Effector CD4-positive, alpha-beta T cell (primary cell): ENCODE results near the gene DGKI.

ENCODE experiments used
- DNase-seq: peaks from one replicate; pipeline ENCODE4 v3.0.0-alpha.2; 2020

Gene DGKI

DNA sequence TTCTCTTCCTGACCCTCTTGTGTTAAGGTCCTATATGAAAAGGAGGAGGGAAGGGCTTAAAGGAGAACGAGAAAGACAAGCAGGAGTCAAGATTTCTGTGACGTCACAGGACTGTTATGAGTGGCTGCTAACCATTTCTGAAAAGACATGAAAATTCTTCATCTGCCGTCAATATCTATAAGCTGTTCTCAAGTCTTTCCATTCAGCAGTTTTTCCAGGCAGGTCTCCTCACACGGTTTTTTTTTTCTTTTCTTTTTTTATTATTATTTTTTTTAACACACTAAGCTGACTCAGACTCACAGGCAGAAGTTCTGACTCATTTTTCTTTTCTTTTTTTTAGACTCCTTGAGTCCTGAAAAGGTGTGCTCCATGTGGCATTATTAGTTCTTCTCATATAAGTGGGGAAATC lies 72.0 kb downstream of the DGKI start:
- no peak for DNase-seq

DNA sequence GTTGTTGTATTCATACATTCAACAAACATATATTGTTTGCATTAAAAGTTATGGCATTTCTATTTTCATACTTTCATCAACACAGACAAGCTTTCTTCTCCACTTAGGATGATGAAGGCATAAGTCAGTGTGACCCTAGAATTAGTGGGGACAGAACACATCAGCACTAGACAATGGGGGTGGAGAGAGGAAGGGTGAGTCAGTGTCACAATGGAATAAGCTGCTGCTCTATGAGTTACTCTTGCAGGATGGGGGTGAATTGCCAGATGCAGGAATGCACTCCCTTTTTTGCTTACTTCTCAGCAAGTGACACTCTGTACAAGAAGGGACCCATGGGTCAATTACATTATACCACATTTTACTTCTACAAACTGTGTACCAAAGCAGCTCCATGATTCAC lies 74.0 kb downstream of the DGKI start:
- DNase-seq: no peak

DNA sequence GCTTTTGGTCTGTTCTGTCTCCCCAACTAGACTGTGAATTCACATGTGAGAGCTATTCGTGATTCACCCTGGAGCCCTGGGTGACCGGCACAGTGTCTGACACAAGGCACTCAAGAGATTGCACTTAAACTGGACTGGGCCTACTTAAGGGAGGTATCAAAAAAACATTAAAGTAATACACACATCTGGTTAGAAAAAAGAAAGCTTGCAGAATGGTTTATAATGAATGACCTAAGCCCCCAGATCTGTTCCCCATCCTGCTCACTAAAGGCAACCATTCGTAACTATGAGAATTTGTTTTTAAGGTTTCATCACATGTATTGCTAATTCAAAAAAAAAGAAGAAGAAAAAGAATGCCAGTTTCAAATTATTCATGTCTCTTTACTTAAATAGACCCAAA lies 74.5 kb downstream of the DGKI start:
- DNase-seq: no peak

DNA sequence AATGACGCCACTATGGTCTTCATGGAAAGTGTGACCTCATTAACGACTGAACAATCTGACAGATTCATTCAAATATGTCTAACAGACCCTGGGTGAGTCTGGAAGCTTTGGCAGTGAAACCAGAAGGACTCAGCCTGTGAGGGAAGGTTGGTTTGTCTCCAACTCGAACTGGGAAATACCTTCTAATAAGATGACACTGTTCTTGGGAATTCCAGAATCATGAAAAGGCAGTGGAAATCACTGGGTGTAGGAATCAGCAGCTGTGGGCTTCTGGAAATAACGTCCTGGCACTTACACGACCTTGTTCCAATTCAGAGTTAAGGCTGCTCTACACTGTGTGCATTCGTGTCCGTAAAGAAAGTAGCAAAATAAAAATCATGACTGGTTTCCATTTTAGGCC lies 75.1 kb downstream of the DGKI start:
- no peak for DNase-seq

DNA sequence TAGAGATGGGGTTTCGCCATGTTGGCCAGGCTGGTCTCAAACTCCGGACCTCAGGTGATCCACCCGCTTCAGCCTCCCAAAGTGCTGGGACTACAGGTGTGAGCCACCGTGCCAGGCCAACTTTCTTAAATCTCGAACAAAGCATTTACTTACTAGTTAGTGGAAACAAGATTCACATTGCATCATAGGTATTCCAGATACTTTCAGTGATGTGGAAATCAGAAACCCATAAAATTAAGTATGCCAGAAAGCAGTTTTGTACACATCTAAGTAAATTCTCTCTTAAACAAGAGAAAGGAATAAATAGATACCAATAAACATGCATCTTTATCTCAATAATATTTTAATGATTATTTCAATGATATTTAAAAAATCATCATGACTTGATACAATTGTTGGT lies 75.5 kb downstream of the DGKI start:
- no peak for DNase-seq

DNA sequence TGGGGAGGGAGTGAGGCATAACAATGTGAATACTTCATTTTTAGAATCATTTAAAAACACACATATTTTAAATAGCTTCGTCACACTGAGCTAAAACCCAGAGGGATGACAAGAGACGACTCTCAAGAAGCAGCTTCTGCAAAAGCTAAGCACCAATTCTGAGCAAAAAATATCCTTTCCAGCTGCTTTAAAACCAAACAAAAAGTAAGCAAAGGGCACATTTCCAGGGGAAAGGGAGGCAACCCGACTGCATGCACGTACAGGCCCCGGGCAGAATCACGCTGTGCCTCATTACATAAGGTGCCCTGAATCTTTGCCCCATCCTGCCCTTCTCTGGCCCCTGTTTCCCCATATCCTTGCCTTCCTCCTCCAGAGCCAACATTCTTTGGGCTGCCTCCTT lies 78.4 kb downstream of the DGKI start:
- DNase-seq: no peak

DNA sequence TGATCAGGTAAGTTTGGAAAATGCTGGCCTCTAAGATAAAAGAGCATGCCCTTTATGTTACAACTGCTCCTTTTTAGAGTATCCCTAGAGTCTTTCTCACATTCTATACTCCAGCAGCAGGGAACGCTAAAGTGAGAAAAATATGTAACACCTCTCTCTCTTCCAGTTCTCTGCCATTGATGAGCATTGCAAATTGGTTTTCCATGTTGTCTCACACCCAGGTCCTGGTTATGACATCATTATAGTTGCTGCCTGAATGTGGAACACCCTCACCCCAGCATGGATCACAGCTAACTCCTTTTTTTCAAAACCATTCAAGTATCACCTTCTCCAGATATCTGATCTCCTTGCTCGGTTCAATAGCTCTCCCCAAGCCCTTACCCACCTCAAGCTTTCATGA lies 84.4 kb downstream of the DGKI start:
- DNase-seq: no peak

DNA sequence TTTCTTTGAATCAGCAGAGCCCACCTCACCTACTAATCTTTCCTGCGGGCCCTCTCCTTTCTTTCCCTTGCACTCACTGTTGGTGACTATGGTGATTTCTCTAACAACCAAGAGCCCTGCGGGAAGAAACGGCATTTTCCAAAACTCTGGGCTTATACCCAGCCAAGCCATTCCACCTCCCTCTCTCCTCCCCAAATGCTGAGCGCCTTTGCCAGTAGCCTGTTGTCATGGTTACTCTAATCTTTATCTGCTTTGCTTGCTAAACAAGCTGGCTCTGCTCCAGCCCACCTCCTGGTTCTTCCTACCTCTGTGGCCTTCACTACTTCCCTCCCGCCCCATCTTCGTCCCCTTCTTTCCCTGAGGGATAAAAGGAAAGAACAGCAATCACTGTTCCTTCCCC lies 86.7 kb downstream of the DGKI start:
- no peak for DNase-seq

DNA sequence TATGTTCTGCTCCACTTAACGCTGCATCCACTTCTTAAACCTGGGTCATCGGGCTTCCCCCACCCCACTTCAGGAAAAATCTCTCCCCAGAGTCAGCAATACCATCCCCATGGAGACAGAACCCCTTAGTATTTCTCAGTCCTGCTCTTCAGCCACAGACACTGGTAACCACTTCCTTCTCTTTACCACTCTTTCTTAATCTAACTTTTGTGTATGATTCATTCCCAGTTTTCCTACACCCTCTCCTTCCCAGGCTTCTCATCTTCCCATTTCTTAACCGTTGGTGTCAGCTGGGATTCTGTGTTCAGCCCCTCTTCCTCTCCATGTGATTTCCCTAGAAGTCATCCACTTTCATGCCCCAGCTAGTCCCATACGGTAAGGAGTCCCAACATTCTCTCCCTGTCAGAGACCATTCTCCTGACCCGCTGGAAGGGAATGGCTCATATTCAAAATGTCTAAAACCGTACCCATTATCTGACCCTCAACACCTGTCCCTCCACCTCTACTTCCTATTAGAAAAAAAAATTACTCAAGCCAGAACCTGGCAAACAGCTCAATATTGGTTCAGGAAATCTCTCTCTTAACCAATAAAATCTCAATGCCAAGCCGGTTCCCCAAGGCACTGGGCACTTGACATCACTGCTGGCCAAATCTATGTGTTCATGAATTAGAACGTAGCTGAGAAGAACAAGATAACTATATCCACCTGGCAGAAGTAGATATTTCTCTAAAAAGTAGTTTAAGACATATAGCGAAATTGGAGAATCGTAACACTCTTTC lies 89.4 kb downstream of the DGKI start:
- DNase-seq: no peak

DNA sequence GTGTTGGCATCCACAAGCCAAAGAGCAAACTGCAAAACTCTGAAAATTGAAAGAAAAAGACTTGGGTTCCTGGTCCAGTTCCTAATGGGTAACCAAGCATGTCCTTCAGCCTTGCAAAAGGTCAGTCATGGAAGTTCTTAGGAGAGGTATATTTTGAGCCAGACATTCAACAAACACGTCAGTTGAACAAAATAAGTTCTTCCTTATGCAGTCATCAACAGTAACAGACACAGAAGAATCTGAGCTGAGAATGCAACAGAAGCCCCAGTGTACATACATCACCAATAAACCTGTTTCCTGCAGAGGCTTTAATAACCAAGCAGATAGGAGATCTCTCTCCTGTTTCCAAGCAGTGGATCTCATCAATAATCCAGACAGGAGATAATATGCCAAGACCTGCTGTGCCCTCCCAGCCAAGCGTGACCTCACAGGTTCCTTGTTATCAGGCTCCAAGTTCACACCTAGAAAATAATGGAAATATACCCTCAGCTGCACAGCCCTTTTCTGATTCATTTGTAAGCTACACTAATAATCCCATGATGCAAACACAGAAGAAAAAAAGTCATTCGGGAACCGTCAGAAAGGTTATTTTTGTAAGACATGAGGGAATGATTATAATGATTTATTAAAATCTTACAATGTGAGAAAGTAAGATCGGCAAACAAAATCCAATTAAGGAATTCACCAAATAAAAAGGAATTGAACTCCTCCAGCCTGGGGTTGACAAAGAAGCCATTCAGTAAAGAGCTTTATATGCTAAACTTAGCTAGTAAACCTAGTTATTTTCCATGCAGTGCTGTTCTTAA lies 90.7 kb downstream of the DGKI start:
- DNase-seq: no peak

DNA sequence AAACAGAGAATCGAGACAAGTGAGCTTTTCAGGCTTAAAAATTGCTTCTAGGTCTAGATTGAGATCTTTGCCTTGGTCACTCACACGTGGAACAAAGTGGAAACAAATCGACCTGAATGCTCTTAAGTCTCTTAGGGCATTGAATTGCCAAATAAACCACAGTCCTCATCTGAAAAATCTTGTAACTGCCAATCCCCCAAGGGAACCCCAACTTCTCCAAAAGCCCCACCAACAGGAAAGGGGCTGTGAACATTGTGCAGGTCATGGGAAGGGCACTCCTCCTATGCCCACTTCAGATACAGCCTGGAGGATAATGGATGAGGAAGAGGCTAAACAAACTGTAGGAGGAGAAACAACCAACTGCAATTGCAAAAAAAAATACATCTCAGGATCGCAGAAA lies 91.3 kb downstream of the DGKI start:
- no peak for DNase-seq

DNA sequence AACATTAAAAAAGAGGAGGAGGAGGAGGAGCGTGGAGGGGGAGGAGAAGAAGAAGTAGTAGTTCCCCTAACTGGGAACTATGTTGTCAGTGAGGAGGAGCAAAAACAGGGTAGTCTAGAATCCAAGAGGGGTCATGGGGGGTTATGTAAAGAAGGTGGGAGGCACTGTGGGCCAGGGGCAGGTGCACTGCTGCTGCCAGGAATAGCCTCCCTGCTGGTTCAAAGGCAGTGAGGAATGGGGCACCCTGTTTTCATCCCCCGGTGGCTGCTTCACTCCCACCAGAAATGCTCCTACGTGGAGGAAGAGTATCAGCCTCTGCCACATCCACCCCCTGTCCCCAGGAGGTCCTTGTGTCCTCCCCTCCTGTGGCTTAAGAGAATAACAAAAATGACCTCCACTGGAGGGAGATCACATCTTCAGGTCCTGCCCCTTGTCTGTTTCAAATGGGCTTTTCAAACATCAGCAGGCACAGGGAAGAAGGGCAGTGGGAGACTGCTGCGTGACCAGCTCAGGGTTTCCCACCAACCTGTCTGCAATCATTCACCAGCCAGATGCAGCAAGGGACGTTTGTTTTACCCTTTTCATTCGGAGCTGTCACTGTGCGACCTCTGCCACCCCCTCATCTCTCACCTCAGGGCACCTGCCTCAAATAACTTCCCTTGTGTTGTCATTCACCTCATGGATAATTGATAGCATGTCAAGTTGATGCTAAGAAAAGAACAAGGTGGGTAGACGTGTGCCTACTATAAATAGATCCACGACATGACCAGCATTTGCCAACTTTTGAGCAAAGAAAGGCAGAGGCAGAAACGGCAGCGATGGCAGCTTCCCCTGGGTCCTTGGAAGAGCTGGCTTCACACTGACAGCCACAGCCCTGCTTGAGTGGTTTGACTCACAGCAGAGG lies 92.6 kb downstream of the DGKI start:
- DNase-seq: no peak

DNA sequence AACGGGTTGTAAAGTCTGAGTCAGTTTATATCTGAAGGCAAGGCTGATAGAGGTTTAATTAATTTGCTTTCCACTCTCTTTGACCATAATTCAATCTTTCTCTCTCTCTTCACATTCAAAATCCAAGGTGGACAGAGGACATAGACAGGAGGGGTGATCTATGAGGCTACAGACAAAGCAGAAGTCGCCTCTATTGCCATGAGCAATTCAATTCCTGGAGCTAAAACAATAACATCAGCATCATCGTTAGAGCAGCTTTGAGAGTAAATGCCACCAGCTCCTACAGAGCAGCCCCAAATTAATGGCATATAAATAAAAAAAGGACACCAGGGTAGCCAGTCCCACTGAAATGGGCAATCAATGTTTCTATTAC lies 93.2 kb downstream of the DGKI start:
- DNase-seq: no peak

DNA sequence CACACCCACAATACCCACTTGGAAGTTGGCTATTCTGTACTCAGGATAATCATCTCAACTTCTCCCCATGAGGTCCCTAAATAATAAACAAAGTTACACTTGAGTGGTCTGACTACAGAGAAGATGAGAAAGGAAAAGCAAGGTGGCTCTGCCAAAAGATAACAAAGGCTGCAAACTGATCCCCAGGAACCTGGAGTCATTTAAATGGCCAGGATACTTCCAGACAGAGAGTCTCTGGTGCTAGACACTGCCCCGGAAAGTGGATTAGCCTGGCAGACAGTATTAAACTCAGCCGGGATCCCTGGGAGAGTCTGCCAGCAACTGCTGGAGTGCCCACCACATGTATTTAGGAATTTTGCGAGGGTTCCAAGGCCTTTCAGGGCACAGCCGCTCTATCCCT lies 93.7 kb downstream of the DGKI start:
- DNase-seq: no peak

DNA sequence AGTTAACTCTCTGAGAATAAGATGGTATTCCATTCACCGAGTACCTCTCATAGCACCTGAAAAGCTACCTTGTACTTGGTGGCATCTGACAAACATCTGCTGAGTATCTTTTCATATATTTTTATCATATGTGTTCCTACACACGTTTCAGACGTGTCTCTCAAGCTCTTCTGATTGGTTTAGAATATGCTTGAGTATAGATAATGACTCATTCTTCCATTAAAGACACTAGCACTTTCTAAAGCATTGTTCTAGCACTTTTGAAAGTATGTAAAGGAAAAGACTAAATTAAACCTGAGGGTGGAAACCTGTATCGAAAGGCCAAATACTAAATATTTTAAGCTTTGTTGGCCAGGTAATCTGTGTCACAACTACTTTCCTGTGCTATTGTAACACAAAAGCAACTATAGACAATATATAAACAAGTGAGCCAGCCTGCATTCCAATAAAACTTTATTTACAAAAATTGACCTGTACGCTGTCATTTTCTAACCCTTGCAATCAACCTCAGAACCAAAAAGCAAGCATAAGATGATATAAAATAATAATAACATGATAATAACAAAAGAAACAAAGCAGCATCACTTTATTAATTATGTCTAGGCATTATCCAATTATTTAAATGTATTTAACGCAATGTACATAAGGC lies 95.3 kb downstream of the DGKI start:
- no peak for DNase-seq

DNA sequence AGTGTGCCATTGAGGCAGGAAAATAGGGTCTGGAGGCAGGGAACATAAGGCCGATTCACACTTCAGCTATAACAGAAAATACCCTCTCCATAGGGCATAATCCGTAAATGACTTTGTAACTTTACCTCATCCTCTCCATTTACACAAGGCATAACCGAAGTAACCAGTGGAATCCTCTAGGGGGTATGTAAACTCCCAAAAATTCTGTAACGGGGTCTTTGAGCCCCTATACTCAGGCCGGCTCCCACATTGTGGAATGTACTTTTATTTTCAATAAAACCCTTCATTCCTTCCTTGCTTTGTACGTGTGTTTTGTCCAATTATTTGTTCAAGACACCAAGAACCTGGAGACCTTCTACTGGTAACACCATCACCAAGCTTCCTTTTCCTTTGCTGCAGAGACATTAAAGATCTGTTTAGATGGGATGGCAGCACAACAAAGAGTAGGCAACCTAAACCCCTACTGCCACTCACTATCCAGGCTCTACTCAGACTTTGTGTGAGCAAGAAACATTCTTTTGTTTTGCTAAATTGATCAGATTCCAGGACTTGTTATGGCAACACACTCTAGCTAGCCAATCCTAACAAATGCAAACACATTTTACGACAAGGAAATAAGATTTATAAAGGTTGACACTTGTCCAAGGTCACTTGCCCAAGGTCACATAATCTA lies 99.3 kb downstream of the DGKI start:
- DNase-seq: no peak

DNA sequence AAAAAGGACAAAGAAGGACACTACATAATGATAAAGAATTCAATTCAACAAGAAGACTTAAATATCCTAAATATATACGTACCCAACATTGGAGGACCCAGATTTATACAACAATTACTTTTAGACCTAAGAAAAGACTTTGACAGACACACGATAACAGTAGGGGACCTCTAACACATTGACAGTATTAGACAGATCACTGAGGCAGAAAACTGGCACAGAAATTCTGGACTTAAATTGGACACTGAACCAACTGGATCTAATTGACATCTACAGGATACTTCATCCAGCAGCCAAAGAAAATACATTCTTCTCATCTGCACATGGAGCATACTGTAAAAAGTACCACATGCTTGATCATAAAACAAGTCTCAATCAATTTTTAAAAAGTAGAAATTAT lies 103.8 kb downstream of the DGKI start:
- DNase-seq: no peak

DNA sequence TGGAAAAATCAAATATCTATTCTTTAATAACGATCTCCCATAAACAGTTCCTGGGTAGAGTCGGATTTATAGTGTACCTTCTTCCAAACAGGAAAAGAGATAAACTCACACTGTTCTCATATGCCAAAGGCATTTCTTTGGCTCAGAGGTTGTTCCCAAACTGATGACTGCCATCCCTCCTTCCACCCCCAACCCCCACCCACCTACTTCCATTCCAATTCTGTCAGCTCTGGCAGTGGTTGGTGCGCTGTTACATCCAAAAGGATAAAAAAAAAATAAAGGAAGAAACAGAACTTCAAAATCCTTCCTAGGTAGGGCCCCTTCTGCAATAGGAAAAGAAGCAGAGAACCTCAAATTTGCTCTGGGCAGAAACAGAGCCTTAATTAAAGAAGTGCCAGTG lies 104.7 kb downstream of the DGKI start:
- DNase-seq: no peak

DNA sequence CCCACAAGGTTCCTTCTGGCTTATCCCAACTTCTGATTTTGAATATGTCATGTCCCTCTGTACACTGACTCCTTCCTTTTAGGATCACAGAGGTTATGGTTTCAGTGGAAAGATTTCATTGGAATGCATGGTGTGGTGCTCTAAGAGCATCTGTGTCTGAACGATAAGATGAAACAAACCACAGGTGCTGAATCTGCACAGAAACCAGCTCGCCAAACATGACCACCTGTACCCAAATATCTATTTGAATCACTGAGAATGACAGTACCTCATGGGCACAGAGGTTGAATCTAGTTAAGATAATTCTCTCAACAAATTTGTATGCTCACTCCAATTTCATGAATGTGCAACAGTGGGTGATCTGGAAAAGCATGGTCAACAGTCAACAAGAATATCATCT lies 105.3 kb downstream of the DGKI start:
- DNase-seq: no peak

DNA sequence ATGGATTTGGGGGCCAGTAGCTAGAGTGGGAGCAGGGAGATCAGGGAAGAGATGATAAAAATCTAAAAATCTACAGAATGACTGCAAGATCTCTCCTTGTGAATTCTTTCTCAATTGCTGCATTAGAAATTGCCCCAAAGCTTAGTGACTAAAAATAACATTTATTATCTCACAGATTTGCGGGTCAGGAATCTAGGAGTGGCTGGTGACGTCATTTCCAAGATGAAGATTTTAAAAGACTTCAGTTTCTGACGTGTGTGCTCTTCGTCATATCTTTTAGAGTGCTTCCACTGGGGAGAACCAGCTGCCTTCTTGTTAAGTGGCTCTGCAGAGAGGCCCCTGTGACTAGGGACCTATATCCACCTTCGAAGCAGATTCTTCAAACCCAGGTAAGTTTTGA lies 112.6 kb downstream of the DGKI start:
- DNase-seq: no peak

DNA sequence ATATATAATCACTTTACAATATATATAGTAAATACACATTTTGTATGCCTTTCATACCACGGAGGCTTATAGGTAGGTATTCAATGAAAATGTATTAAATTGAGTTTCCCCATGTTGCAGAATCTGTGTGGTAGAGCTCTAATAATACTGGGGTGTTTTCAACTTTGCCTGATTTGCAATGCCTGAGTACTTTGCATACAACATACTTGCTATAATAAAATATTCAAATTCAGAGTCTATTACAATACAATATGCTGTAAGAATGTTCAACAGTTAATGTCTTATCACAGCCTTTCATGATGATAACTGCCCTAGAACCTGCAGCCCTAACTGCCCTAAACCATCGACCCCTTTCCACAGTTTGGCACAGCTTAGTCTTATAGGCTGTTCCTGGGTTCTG lies 114.6 kb downstream of the DGKI start:
- DNase-seq: no peak

DNA sequence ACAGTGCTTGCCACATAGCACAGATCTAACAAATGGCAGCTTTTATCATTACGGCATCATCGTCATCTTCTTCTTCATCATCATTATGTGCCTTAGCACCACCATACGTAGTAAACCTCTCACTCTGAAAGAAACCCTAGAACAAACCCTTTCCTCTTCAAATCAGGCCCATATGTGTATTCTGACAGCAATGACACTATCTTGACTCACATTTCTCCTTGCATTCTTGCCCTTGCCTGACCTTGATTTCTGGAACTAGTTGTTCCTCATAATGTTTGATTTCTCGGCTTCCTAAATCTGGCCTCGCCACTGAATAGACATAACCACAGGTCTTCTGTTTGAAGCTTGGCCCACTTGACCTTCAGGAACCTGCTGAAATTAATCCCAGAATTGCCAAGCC lies 115.3 kb downstream of the DGKI start:
- no peak for DNase-seq
